Heart right ventricle (tissue), 16 donors: Measurements from ENCODE around the gene FTSJ3. TPM values are rescaled to one million over a fixed set of nuclear protein-coding genes. Genes with fewer than 3 reads are reported as not detected.
"Not testable (repeated sequence)": the region's sequence is repeated elsewhere in the genome, so short reads cannot be mapped to it uniquely, and the experiment has no call there.

Experiments used
- ATAC-seq, 8 donors: fragments of 200-7000 bp; cut with Tn5 transposase; one replicate each; pipeline ENCODE4 v1.9.1; 2020; ENCODE audit warnings: mild to moderate bottlenecking in 8 of 8, moderate library complexity in 8 of 8, moderate number of reproducible peaks in 1 of 8
- DNase-seq, 2 donors: peaks; one replicate each; pipeline ENCODE4 v3.0.0-alpha.2; 2020
- H3K27ac ChIP-seq, 10 donors: fragments of 200-600 bp; sonication (generic) in 2 of 10; one replicate each; pipeline versions ENCODE4 v1.5.0 to v1.8.0; 2020 to 2022; ENCODE audit warnings: mild to moderate bottlenecking in 3 of 10
- H3K27me3 ChIP-seq, 7 donors: fragments of 200-600 bp; one replicate each; pipeline ENCODE4 v1.8.0; 2021 to 2022; ENCODE audit warnings: mild to moderate bottlenecking in 2 of 7
- H3K36me3 ChIP-seq, 9 donors: fragments of 200-600 bp; sonication (generic) in 1 of 9; one replicate each; pipeline versions ENCODE4 v1.5.0 to v1.8.0; 2020 to 2022; ENCODE audit warnings: mild to moderate bottlenecking in 2 of 9
- H3K4me1 ChIP-seq, 9 donors: fragments of 200-600 bp; sonication (generic) in 1 of 9; one replicate each; pipeline versions ENCODE4 v1.5.0 to v1.8.0; 2020 to 2022; ENCODE audit warnings: mild to moderate bottlenecking in 4 of 9
- H3K4me3 ChIP-seq, 10 donors: fragments of 200-600 bp; sonication (generic) in 2 of 10; one replicate each; pipeline versions ENCODE4 v1.5.0 to v1.8.0; 2020 to 2022; ENCODE audit warnings: mild to moderate bottlenecking in 7 of 10, moderate library complexity in 2 of 10
- H3K9me3 ChIP-seq, 11 donors: fragments of 200-600 bp in 10 of 11; sonication (generic) in 2 of 11; one replicate each; pipeline versions ENCODE4 v1.5.0 to v1.8.0; 2013 to 2022; ENCODE audit warnings: mild to moderate bottlenecking in 2 of 11, control low read depth in 1 of 11, moderate library complexity in 1 of 11
- CTCF ChIP-seq, 9 donors: fragments of 200-600 bp; sonication (generic) in 2 of 9; IDR thresholded peaks; one replicate each; pipeline versions ENCODE4 v1.5.0 to v1.8.0; 2021 to 2022; ENCODE audit warnings: antibody characterized with exemption in 9 of 9, mild to moderate bottlenecking in 5 of 9, moderate library complexity in 1 of 9
- WGBS, 2 donors: extraction: QIAGEN DNeasy Blood & Tissue Kit; methylation state at CpG; one replicate each; pipeline ENCODE4 v1.1.7; 2013; ENCODE audit warnings: inconsistent platforms in 1 of 2; 5-methylcytosine and 5-hydroxymethylcytosine counted together
- intact Hi-C, 10 donors: fragments of 100-400 bp; cut with DNase I; formaldehyde crosslinking; loops; one replicate each; pipeline versions ENCODE4 v1.11.1 to v1.14.2; 2022
- polyA plus RNA-seq, 2 donors: library from polyadenylated mRNA; stranded (reverse); fragments of 200-250 nt; gene quantifications; one replicate each; pipeline ENCODE4 v1.2.3, GENCODE V29; 2013
- total RNA-seq, 10 donors: library from RNA; stranded (reverse); fragmentation: NEBNext Ultra II Directional in 3 of 10; extraction: Animal tissue kit (Norgen Biotek cat#: 25700) in 3 of 10; gene quantifications; one replicate each; pipeline versions ENCODE4 v1.2.1 to v1.2.4, GENCODE V29; 2021 to 2023
- donor health status: Arrhythmogenic right ventricular cardiomyopathy.
- donor health status: ischemic (EF 13 %, LVEDD 7.1; RV severe dilation, severe dysfunction).
- donor health status: healthy with polysubstance abuse.
- donor health status: DM: no; HTN: yes; CAD: no.
- donor health status: DM: no; HTN: no; CAD: no.
- donor health status: ischemic (EF 25% LVEDD 6.9; RV normal size, moderate dysfunction).
- donor health status: ischemic (EF 25% LVEDD 5.7; RV mildly dilated, moderate dysfunction).
- donor health status: healthy.
- donor health status: DM: yes; HTN: yes; CAD: no.
- donor health status: Ischemic cardiomyopathy.
- donor health status: ischemic (EF 35%, LVEDD 5.7; RV mildly dilated, moderate dysfunction).
- donor health status: nonischemic (EF 11% LVEDD 7.7; RV severe dilation, severe dysfunction).
- donor health status: DM: yes; HTN: yes; CAD: no.
- donor health status: PGD.
- donor health status: ischemic (EF 29% LVEDD 5.4; RV normal size, mild dysfunction).
- donor health status: nonischemic (EF 23%, LVEDD 6.1; RV moderate dilation, normal function).

The FTSJ3 gene
- total and polyA plus RNA-seq, 12 donors: 14.0 to 43.0 (median 28.4) TPM

- Histone ChIP-seq H3K36me3 (peaks cover 0 to 100% (median 92%) of the 10 kb centered on the region in 9 donors), H3K27ac (no peak overlapping the region), H3K27me3 (no peaks in the 10 kb centered on the region), H3K4me1 (no peaks in the 10 kb centered on the region), H3K9me3 (no peaks in the 10 kb centered on the region), H3K4me3 (no peak overlapping the region)
- WGBS, 2 donors: 62 to 63% methylated on average over 2 of the region's 2 CpGs
- intact Hi-C loops: no loop called here
- ATAC-seq (no peak), DNase-seq (no peak)
- TF ChIP-seq CTCF (IDR thresholded peaks at IDR 0.05): no peak
Observed at GRCh38 chr17:63805591-63805990, 21.9 kb downstream of the FTSJ3 start.

- intact Hi-C loops: no loop called here
- TF ChIP-seq CTCF (IDR thresholded peaks at IDR 0.05): no peak
- Histone ChIP-seq H3K36me3 (peaks cover 0 to 100% (median 92%) of the 10 kb centered on the region in 9 donors), H3K4me1 (no peaks in the 10 kb centered on the region), H3K4me3 (no peak overlapping the region), H3K27me3 (no peaks in the 10 kb centered on the region), H3K9me3 (no peaks in the 10 kb centered on the region), H3K27ac (no peak overlapping the region)
- DNase-seq: no peak
- WGBS, 2 donors: 94 to 100% methylated on average over 1 of the region's 1 CpG
- ATAC-seq: no peak
Observed at GRCh38 chr17:63804328-63804727, 23.1 kb downstream of the FTSJ3 start.

GRCh38 chr17:63800783-63801182 is 26.7 kb downstream of the FTSJ3 start:
- no peak overlapping the region for H3K27ac ChIP-seq
- no peaks in the 10 kb centered on the region for H3K9me3 ChIP-seq
- no peak overlapping the region for H3K4me3 ChIP-seq
- no peak for DNase-seq
- no peak for TF ChIP-seq CTCF (IDR thresholded peaks at IDR 0.05)
- no peaks in the 10 kb centered on the region for H3K4me1 ChIP-seq
- no peak for ATAC-seq
- H3K27me3 ChIP-seq: no peaks in the 10 kb centered on the region
- peaks cover 0 to 100% (median 88%) of the 10 kb centered on the region in 9 donors for H3K36me3 ChIP-seq
- intact Hi-C loops: no loop called here
- WGBS, 2 donors: 96 to 97% methylated on average over 1 of the region's 1 CpG

GRCh38 chr17:63798572-63799106 is 28.8 kb downstream of the FTSJ3 start:
- DNase-seq (no peak), ATAC-seq (no peak)
- no peaks in the 10 kb centered on the region for H3K9me3 ChIP-seq
- no peaks in the 10 kb centered on the region for H3K27me3 ChIP-seq
- H3K36me3 ChIP-seq: peaks cover 0 to 100% (median 90%) of the 10 kb centered on the region in 9 donors
- no peak for TF ChIP-seq CTCF (IDR thresholded peaks at IDR 0.05)
- no peak overlapping the region for H3K27ac ChIP-seq
- WGBS, 2 donors: 95 to 97% methylated on average over 3 of the region's 3 CpGs
- intact Hi-C loops: no loop called here
- H3K4me3 ChIP-seq: no peak overlapping the region
- H3K4me1 ChIP-seq: no peaks in the 10 kb centered on the region

GRCh38 chr17:63796375-63796774 is 31.1 kb downstream of the FTSJ3 start:
- H3K27me3 ChIP-seq, ATAC-seq, intact Hi-C loops, DNase-seq, H3K27ac ChIP-seq, H3K4me1 ChIP-seq, H3K4me3 ChIP-seq, H3K9me3 ChIP-seq: not testable (repeated sequence)
- 96 to 97% methylated on average over 10 of the region's 10 CpGs for WGBS, 2 donors
- peaks cover 0 to 100% (median 90%) of the 10 kb centered on the region in 9 donors for H3K36me3 ChIP-seq
